GM19467 (cell line): ENCODE results near the gene THSD7A.
A peak's percentile ranks its signal among the peaks of the same experiment; 100 is the strongest.

ENCODE experiments used
- ATAC-seq: cut with Tn5 transposase; IDR thresholded peaks from one replicate; pipeline ENCODE4 v1.9.1; 2021; ENCODE audit warnings: mild to moderate bottlenecking, moderate library complexity; ENCODE audit not compliant: unreplicated experiment

THSD7A gene

GRCh38 chr7:11587814-11588213, 244.2 kb downstream of the THSD7A start:
- ATAC-seq: no peak

GRCh38 chr7:11587048-11587447, 244.9 kb downstream of the THSD7A start:
- ATAC-seq: no peak

GRCh38 chr7:11584406-11585031, 247.5 kb downstream of the THSD7A start:
- no peak for ATAC-seq

GRCh38 chr7:11579141-11579540, 252.9 kb downstream of the THSD7A start:
- ATAC-seq: no peak

DNA sequence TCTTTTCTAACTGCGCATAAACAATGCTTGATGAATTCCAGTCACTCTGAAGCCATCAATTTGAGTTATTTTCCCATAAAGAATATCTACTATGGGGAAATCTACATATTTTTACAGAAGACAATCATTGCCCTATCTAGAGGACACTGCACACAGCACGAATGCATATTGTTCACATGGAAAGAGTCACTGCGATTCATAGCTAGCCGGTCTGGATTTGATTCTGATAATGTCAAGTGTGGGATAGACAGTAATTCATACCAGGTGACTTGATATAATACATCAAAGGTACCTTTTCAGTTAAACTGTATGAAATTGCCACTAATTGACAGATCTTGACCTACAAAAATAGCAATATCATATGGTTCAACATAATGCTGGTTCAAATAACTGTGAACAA, 255.7 kb downstream of the THSD7A start:
- ATAC-seq: no peak

- ATAC-seq: no peak
These were observed 258.8 kb downstream of the THSD7A start for GRCh38 chr7:11573128-11573750.

- ATAC-seq: no peak
These were observed 261.0 kb downstream of the THSD7A start for GRCh38 chr7:11570922-11571550.

DNA sequence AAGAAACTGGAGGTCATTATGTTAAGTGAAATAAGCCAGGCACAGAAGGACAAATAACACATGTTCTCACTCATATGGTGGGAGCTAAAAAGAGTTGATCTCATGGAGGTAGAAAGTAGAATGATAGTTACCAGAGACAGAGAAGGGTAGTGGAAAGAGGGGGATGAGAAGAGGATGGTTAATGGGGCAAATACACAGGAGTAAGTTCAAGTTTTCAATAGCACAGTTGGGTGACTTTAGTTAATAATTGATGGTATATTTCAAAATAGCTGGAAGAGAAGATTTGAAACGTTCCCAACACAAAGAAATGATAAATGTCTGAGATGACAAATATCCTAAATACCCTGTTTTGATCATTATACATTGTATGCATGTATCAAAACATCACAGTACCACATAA, 261.8 kb downstream of the THSD7A start:
- ATAC-seq: no peak

DNA sequence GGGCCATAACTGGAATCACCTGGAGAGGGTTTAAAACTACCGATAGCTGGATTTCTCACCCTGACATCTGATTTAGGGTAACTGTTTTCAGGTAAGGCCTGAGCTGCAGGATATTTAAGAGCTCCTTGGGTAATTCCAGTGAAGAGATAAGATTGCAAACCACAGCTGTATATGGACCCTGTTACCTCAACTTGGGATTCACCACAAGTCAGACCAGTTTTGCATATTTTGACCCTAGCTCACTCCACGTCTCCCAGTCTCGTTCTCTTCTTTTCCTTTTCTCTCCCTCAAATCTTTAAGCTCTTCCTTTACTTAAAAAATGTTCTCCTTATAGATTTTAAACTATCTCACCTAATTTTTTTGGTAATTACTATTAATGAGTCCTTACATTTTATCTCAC, 264.4 kb downstream of the THSD7A start:
- ATAC-seq: no peak

DNA sequence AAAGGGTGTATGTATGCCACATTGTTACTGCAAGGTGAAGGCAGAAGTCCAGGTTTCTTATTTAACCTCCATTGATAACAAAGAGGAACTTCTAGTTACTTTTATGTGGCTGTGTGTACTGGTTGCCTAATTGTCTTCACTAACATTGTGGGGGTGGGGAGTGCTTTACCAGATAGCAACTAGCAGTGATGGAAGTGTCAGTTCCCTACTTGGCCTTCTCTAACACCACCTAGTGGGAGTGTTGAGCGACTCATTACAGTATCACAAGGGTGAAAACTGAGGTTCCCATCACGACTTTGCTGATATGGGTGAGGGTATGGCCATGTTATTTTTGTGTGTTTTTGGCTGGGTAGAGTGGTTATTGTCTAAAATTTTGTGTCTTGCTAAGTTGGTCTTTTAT, 274.4 kb downstream of the THSD7A start:
- ATAC-seq: peak; percentile 87

GRCh38 chr7:11552676-11553296, 279.2 kb downstream of the THSD7A start:
- no peak for ATAC-seq

DNA sequence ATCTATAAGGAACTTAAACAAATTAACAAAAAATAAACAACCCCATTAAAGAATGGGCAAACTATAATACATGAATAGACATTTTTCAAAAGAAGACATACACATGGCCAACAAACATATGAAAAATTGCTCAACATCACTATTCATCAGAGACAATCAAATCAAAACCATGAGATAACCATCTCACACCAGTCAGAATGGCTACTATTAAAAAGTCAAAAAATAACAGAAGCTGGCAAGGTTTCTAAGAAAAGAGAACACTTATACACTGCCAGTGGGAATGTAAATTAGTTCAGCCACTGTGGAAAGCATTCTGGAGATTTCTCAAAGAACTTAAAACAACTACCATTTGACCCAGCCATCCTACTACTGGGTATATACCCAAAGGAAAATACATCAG, 280.5 kb downstream of the THSD7A start:
- no peak for ATAC-seq

GRCh38 chr7:11548532-11548931, 283.5 kb downstream of the THSD7A start:
- ATAC-seq: no peak

- ATAC-seq: no peak
These were observed 290.7 kb downstream of the THSD7A start for GRCh38 chr7:11541330-11541729.

DNA sequence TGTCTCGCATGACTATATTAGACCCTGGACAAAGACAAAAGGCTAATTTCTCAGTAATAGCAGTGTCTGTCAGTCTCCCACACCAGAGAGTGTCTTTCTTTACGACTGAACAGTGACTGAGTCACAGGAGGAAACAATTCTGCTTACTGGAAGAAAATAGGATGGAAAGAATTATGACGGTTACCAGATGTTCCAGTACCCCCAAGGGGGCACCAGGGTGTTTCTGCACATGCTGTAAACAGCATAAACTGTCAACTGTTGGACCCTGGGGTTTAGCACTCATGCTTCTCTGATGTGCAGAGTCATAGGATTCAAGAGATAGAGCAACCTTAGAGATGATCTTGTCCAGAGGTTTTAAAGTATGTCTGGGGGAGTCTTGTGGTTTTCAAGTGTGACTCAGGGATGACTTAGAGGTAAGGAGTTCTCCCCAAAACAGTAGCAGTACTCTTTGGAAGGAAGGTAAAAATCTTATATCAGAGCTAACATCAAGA, 291.7 kb downstream of the THSD7A start:
- no peak for ATAC-seq

DNA sequence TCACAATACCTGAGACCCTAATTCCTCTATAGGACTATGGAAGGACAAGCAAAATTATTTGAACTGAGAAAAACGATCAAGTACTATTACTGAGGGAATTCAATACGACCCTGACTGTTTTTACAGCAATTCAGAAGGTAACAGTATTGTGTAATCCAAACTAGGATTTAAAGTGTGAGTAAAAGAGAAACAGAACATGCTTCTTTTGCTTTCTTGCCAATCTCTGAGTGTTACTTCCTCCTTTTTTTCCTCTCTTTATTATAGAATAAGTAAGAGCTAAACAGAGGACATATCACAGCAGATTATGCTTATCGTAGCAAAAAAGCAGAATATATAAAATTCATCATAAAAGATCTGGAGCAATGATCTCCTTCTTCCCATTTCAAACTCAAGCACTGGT, 292.1 kb downstream of the THSD7A start:
- no peak for ATAC-seq

GRCh38 chr7:11538751-11539299, 293.2 kb downstream of the THSD7A start:
- ATAC-seq: no peak

GRCh38 chr7:11533229-11533820, 298.7 kb downstream of the THSD7A start:
- ATAC-seq: no peak

GRCh38 chr7:11529382-11529781, 302.6 kb downstream of the THSD7A start:
- no peak for ATAC-seq

DNA sequence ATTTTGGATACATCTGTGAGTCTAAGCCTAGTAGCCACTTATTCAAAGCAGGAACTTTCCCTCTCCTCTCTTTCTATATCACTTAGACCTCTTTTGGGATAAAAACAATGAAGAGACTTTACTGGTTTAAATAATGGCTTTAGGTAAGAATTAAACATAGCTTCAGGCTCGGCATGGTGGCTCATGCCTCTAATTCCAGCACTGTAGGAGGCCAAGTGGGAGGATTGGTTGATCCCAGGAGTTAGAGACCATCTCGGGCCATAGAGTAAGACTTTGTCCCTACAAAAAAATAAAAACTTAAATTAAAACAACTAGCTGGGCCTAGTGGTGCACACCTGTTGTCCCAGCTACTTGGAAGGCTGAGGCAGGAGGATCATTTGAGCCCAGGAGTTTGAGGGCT, 304.3 kb downstream of the THSD7A start:
- ATAC-seq: no peak
